Smooth muscle cell (in vitro differentiated cells): ENCODE results near the gene SUPT20HL2. TPM values are rescaled to one million over a fixed set of nuclear protein-coding genes. Genes with fewer than 3 reads are reported as not detected.

Experiments
- DNase-seq: peaks from one replicate; lab custom pipeline; 2025; ENCODE audit not compliant: unreplicated experiment; lab: John Stamatoyannopoulos, UW
- H2AFZ ChIP-seq: fragments of 200-600 bp; sonication (generic); 2 replicates; pipeline ENCODE4 v1.6.0; 2016; ENCODE audit warnings: antibody characterized with exemption, low read depth, mild to moderate bottlenecking
- H3F3A ChIP-seq: fragments of 200-600 bp; sonication (generic); 2 replicates; pipeline ENCODE4 v1.6.0; 2017; ENCODE audit warnings: antibody characterized with exemption, low read depth
- H3K27ac ChIP-seq: fragments of 200-600 bp; sonication (generic); 2 replicates; pipeline ENCODE4 v1.5.1; 2016; ENCODE audit warnings: low read depth, mild to moderate bottlenecking
- H3K27me3 ChIP-seq: fragments of 200-600 bp; sonication (generic); 2 replicates; pipeline ENCODE4 v1.6.1; 2016; ENCODE audit warnings: low read depth, mild to moderate bottlenecking
- H3K36me3 ChIP-seq: fragments of 200-600 bp; sonication (generic); 2 replicates; pipeline ENCODE4 v1.5.1; 2016; ENCODE audit warnings: low read depth
- H3K4me1 ChIP-seq: fragments of 200-600 bp; sonication (generic); 2 replicates; pipeline ENCODE4 v1.5.1; 2016; ENCODE audit warnings: low read depth
- H3K4me2 ChIP-seq: fragments of 200-600 bp; sonication (generic); 2 replicates; pipeline ENCODE4 v1.6.0; 2016; ENCODE audit warnings: mild to moderate bottlenecking
- H3K4me3 ChIP-seq: fragments of 200-600 bp; sonication (generic); 2 replicates; pipeline ENCODE4 v1.5.1; 2016; ENCODE audit warnings: mild to moderate bottlenecking
- H3K79me2 ChIP-seq: fragments of 200-600 bp; sonication (generic); 2 replicates; pipeline ENCODE4 v1.6.0; 2016; ENCODE audit warnings: low read depth, mild to moderate bottlenecking
- H3K9ac ChIP-seq: fragments of 200-600 bp; sonication (generic); 2 replicates; pipeline ENCODE4 v1.6.0; 2016; ENCODE audit warnings: low read depth
- H3K9me3 ChIP-seq: fragments of 200-600 bp; sonication (generic); replicated peaks from 2 replicates; pipeline ENCODE4 v1.5.1; 2016; ENCODE audit warnings: low read depth
- H4K20me1 ChIP-seq: fragments of 200-600 bp; sonication (generic); 2 replicates; pipeline ENCODE4 v1.6.0; 2016; ENCODE audit warnings: low read depth
- WGBS: methylation state at CpG from one replicate; pipeline ENCODE4 v1.1.7; 2016; ENCODE audit warnings: low lambda C conversion rate; 5-methylcytosine and 5-hydroxymethylcytosine counted together
- polyA plus RNA-seq: library from polyadenylated mRNA; unstranded; fragments of >200 nt; fragmentation: Nextera tagmentation; extraction: Ambion mirVana; gene quantifications from 2 replicates; pipeline ENCODE4 v1.2.1, GENCODE V29; 2016
- total RNA-seq: library from RNA; depleted of rRNA; stranded (reverse); fragments of >200 nt; gene quantifications from 2 replicates; pipeline ENCODE4 v1.2.3, GENCODE V29; 2014
- TF ChIP-seq, protein P1 (sequence below): fragments of 200-600 bp; sonication (generic); IDR thresholded peaks from 2 replicates; pipeline ENCODE4 v1.5.1; 2017; ENCODE audit warnings: borderline replicate concordance, mild to moderate bottlenecking, antibody characterized with exemption; ENCODE audit not compliant: insufficient read depth, poor library complexity, severe bottlenecking

SUPT20HL2 gene
- total and polyA plus RNA-seq, 2 experiments from 2014 or later, result 0.45 TPM; not detected in 1

DNA sequence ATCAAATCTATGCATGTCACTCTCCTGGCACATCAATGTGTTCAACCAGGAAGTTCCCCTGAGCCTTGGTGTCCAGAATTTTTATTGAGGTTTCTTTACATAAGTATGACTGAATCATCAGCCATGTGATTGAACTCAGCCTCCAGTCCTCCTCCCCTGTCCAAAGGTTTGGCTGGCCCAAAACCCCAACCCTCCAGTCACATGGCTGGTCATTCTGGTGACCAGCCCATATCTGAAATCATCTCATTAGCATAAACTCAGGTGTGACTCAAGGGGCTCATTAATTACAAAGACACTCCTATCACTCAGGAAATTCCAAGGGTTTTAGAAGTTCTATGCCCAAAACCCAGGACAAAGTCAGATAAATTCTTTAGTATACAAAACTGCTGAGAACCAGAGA is 20.6 kb upstream of the SUPT20HL2 start:
- H3K4me2 ChIP-seq, result no peak overlapping the region
- no peak for DNase-seq

DNA sequence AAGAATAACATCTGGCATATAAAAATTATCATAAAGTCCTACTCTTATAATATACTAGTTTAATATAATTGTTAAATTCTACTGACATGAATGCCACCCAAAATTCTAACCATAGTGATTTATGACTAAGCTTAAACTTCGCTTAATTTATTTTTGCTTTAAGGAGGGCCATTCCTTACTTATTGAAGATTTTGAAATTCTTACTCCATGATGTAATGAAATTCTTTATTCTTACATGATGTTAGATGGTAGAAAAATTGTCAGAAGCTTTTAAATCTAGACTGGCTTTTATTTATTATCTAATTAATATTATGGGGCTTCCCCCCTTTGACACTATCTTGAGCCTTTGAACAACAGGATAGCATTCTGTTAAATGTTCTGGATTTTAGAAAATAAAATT is 19.5 kb upstream of the SUPT20HL2 start:
- H3K27ac ChIP-seq, result peak overlapping the region; percentile 39
- no peak overlapping the region for H3K9ac ChIP-seq
- H3F3A ChIP-seq, result no peaks in the 10 kb centered on the region
- no peak overlapping the region for H3K4me2 ChIP-seq
- TF ChIP-seq, protein P1, sequence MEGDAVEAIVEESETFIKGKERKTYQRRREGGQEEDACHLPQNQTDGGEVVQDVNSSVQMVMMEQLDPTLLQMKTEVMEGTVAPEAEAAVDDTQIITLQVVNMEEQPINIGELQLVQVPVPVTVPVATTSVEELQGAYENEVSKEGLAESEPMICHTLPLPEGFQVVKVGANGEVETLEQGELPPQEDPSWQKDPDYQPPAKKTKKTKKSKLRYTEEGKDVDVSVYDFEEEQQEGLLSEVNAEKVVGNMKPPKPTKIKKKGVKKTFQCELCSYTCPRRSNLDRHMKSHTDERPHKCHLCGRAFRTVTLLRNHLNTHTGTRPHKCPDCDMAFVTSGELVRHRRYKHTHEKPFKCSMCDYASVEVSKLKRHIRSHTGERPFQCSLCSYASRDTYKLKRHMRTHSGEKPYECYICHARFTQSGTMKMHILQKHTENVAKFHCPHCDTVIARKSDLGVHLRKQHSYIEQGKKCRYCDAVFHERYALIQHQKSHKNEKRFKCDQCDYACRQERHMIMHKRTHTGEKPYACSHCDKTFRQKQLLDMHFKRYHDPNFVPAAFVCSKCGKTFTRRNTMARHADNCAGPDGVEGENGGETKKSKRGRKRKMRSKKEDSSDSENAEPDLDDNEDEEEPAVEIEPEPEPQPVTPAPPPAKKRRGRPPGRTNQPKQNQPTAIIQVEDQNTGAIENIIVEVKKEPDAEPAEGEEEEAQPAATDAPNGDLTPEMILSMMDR, result no peak
- H3K9me3 ChIP-seq, result no peaks in the 10 kb centered on the region
- no peaks in the 10 kb centered on the region for H4K20me1 ChIP-seq
- no peaks in the 10 kb centered on the region for H3K4me1 ChIP-seq
- no peak for DNase-seq
- 77% methylated on average over 1 of the region's 1 CpG for WGBS
- H3K4me3 ChIP-seq, result no peak overlapping the region
- H2AFZ ChIP-seq, result no peak overlapping the region
- no peaks in the 10 kb centered on the region for H3K27me3 ChIP-seq
- H3K79me2 ChIP-seq, result no peaks in the 10 kb centered on the region
- H3K36me3 ChIP-seq, result no peaks in the 10 kb centered on the region

More for the DNA sequence above, 20.6 kb upstream of the SUPT20HL2 start:
- H3K4me3 ChIP-seq, result no peak overlapping the region
- H4K20me1 ChIP-seq, result no peaks in the 10 kb centered on the region
- H3K79me2 ChIP-seq, result no peaks in the 10 kb centered on the region
- H3K27me3 ChIP-seq, result no peaks in the 10 kb centered on the region
- H3K9ac ChIP-seq, result no peak overlapping the region
- H3F3A ChIP-seq, result peaks cover 1% of the 10 kb centered on the region
- no peak overlapping the region for H3K27ac ChIP-seq
- no peaks in the 10 kb centered on the region for H3K4me1 ChIP-seq
- no peaks in the 10 kb centered on the region for H3K36me3 ChIP-seq
- H2AFZ ChIP-seq, result no peak overlapping the region
- H3K9me3 ChIP-seq, result no peaks in the 10 kb centered on the region
- TF ChIP-seq, protein P1, result no peak

DNA sequence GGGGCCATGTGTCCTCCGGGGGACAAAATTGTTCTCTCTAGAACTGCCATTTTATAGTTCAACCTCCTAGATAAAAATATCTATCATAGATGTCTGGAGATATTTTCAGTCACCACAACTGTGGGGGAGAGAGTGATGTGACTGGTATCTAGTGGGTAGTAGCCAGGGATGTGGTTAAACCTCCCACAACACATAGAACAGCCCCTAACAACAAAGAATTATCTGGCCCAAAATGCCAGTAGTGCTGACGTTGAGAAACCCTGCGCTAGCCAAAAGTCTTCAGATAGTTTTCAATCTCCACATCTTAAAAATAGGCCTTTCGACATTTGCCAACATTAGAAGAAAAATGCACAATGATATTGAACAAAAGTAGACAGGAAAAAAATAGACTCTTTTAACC is 19.0 kb upstream of the SUPT20HL2 start:
- Histone ChIP-seq H3K9me3 (no peaks in the 10 kb centered on the region), H3K36me3 (no peaks in the 10 kb centered on the region), H3K4me2 (no peak overlapping the region), H3F3A (no peaks in the 10 kb centered on the region), H3K27me3 (no peaks in the 10 kb centered on the region), H2AFZ (no peak overlapping the region), H3K9ac (no peak overlapping the region), H3K79me2 (no peaks in the 10 kb centered on the region), H3K4me3 (no peak overlapping the region), H3K27ac (peak overlapping the region; percentile 39), H4K20me1 (no peaks in the 10 kb centered on the region), H3K4me1 (no peaks in the 10 kb centered on the region)
- TF ChIP-seq, protein P1, result no peak
- no peak for DNase-seq
- WGBS, result 61% methylated on average over 4 of the region's 4 CpGs

DNA sequence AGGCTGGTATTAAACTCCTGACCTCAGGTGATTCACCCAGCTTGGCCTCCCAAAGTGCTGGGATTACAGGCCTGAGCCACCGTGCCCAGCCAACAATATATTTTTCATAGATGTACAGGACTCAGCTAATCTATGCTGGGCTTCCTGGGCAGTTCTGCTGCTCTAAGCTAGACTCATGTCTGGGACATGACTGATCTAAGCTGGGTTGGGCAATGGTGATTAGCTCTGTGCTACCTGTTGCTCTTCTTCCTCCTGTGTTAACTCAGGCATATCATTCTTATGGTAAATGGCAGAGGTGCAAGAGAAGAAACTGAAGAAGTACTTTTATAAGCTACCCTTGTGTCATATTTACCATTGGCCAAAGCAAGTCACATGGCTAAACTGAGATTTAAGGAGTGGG is 11.4 kb upstream of the SUPT20HL2 start:
- Histone ChIP-seq H3K4me2 (no peak overlapping the region), H3K9ac (no peak overlapping the region)
- 86% methylated on average over 1 of the region's 1 CpG for WGBS

More for the DNA sequence above, 11.4 kb upstream of the SUPT20HL2 start:
- Histone ChIP-seq H3K4me3 (no peak overlapping the region), H3F3A (no peaks in the 10 kb centered on the region), H3K27ac (no peak overlapping the region), H3K27me3 (no peaks in the 10 kb centered on the region), H4K20me1 (no peaks in the 10 kb centered on the region), H2AFZ (no peak overlapping the region), H3K36me3 (no peaks in the 10 kb centered on the region), H3K9me3 (no peaks in the 10 kb centered on the region), H3K79me2 (no peaks in the 10 kb centered on the region), H3K4me1 (no peaks in the 10 kb centered on the region)
- TF ChIP-seq, protein P1, result no peak
- DNase-seq, result no peak
